Lung (tissue), 12 donors: ENCODE data around the gene CCNY. TPM values are rescaled to one million over a fixed set of nuclear protein-coding genes. Genes with fewer than 3 reads are reported as not detected.
A peak's percentile ranks its signal among the peaks of the same experiment; 100 is the strongest.

Experiments used
- ATAC-seq: fragments of 200-7000 bp; cut with Tn5 transposase; one replicate; pipeline ENCODE4 v1.9.1; 2020; ENCODE audit warnings: moderate number of reproducible peaks; ENCODE audit not compliant: insufficient read depth, low FRiP score
- DNase-seq, 3 donors: peaks; one replicate each; pipeline ENCODE4 v3.0.0-alpha.2; 2013 to 2017
- H3K27ac ChIP-seq, 2 donors: one replicate each; pipeline ENCODE4 v1.5.1; 2013; ENCODE audit warnings: mild to moderate bottlenecking in 2 of 2, moderate library complexity in 2 of 2, control low read depth in 1 of 2, inconsistent platforms in 1 of 2, low read depth in 1 of 2, low read length in 1 of 2
- H3K27me3 ChIP-seq, 3 donors: one replicate each; pipeline ENCODE4 v1.5.1; 2013; ENCODE audit warnings: low read length in 2 of 3; ENCODE audit not compliant: control insufficient read depth in 3 of 3, insufficient read depth in 3 of 3
- H3K36me3 ChIP-seq, 4 donors: one replicate each; pipeline ENCODE4 v1.5.1; 2013; ENCODE audit warnings: low read length in 4 of 4, mild to moderate bottlenecking in 1 of 4, moderate library complexity in 1 of 4; ENCODE audit not compliant: control insufficient read depth in 4 of 4, insufficient read depth in 4 of 4
- H3K4me1 ChIP-seq, 5 donors: one replicate each; pipeline ENCODE4 v1.5.1; 2013; ENCODE audit warnings: low read length in 5 of 5, mild to moderate bottlenecking in 2 of 5, moderate library complexity in 1 of 5; ENCODE audit not compliant: control insufficient read depth in 5 of 5, insufficient read depth in 5 of 5
- H3K4me3 ChIP-seq: one replicate; pipeline ENCODE4 v1.5.1; 2013; ENCODE audit warnings: mild to moderate bottlenecking, control low read depth, moderate library complexity
- H3K9ac ChIP-seq, 2 donors: one replicate each; pipeline ENCODE4 v1.5.1; 2013; ENCODE audit warnings: low read length in 2 of 2, control low read depth in 1 of 2; ENCODE audit not compliant: insufficient read depth in 1 of 2
- H3K9me3 ChIP-seq, 4 donors: one replicate each; pipeline ENCODE4 v1.5.1; 2013; ENCODE audit warnings: low read length in 3 of 4, mild to moderate bottlenecking in 1 of 4, moderate library complexity in 1 of 4; ENCODE audit not compliant: control insufficient read depth in 4 of 4, insufficient read depth in 3 of 4
- WGBS, 2 donors: extraction: QIAGEN DNeasy Blood & Tissue Kit; methylation state at CpG; one replicate each; pipeline ENCODE4 v1.1.7; 2013; 5-methylcytosine and 5-hydroxymethylcytosine counted together
- polyA plus RNA-seq, 2 donors: library from polyadenylated mRNA; stranded (reverse); fragments of 200-250 nt; gene quantifications; one replicate each; pipeline ENCODE4 v1.2.1, GENCODE V29; 2013
- total RNA-seq, 2 donors: library from RNA; depleted of rRNA in 1 of 2; stranded (reverse); fragments of >200 nt in 1 of 2; gene quantifications; one replicate each; pipeline ENCODE4 v1.2.1, GENCODE V29; 2014 to 2021
- TF ChIP-seq, protein P1 (sequence below): IDR thresholded peaks from 2 replicates; pipeline ENCODE4 v1.5.1; 2012; ENCODE audit warnings: mild to moderate bottlenecking; ENCODE audit errors: control extremely low read depth, extremely low read depth
- donor health status: control.
- donor health status: control.
- donor health status: Bipolar disorder and iron deficiency.
- donor health status: healthy.
- donor health status: DM: yes; HTN: yes; CAD: no.

Gene CCNY
- total and polyA plus RNA-seq, 4 donors: 26.6 to 63.0 (median 38.8) TPM

- Histone ChIP-seq H3K36me3 (peaks cover 0 to 3% (median 1%) of the 10 kb centered on the region in 4 donors), H3K9me3 (peaks cover 0 to 3% (median 0%) of the 10 kb centered on the region in 4 donors), H3K9ac (no peak overlapping the region), H3K27me3 (no peaks in the 10 kb centered on the region), H3K27ac (peak overlapping the region in 1 of 2 donors; percentile 20), H3K4me1 (peaks cover 0 to 21% (median 2%) of the 10 kb centered on the region in 5 donors), H3K4me3 (no peak overlapping the region)
- TF ChIP-seq, protein P1, sequence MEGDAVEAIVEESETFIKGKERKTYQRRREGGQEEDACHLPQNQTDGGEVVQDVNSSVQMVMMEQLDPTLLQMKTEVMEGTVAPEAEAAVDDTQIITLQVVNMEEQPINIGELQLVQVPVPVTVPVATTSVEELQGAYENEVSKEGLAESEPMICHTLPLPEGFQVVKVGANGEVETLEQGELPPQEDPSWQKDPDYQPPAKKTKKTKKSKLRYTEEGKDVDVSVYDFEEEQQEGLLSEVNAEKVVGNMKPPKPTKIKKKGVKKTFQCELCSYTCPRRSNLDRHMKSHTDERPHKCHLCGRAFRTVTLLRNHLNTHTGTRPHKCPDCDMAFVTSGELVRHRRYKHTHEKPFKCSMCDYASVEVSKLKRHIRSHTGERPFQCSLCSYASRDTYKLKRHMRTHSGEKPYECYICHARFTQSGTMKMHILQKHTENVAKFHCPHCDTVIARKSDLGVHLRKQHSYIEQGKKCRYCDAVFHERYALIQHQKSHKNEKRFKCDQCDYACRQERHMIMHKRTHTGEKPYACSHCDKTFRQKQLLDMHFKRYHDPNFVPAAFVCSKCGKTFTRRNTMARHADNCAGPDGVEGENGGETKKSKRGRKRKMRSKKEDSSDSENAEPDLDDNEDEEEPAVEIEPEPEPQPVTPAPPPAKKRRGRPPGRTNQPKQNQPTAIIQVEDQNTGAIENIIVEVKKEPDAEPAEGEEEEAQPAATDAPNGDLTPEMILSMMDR: no peak
- 41 to 71% methylated on average over 4 of the region's 4 CpGs for WGBS, 2 donors
- DNase-seq (no peak), ATAC-seq (no peak)
Measured at GRCh38 chr10:35435824-35436223, 99.5 kb downstream of the CCNY start.

GRCh38 chr10:35437829-35438228, 101.5 kb downstream of the CCNY start:
- ATAC-seq (no peak), DNase-seq (no peak)
- 97% methylated on average over 4 of the region's 4 CpGs for WGBS, 2 donors
- no peaks in the 10 kb centered on the region for H3K27me3 ChIP-seq
- peaks cover 0 to 3% (median 0%) of the 10 kb centered on the region in 4 donors for H3K9me3 ChIP-seq
- peaks cover 0 to 18% (median 2%) of the 10 kb centered on the region in 5 donors for H3K4me1 ChIP-seq
- peaks cover 0 to 4% (median 1%) of the 10 kb centered on the region in 4 donors for H3K36me3 ChIP-seq
- no peak overlapping the region for H3K4me3 ChIP-seq
- TF ChIP-seq, protein P1: no peak
- no peak overlapping the region for H3K27ac ChIP-seq
- no peak overlapping the region for H3K9ac ChIP-seq

GRCh38 chr10:35438718-35439571, 102.6 kb downstream of the CCNY start:
- 89 to 91% methylated on average over 3 of the region's 3 CpGs for WGBS, 2 donors
- ATAC-seq (no peak), DNase-seq (no peak)
- peaks cover 0 to 4% (median 1%) of the 10 kb centered on the region in 4 donors for H3K36me3 ChIP-seq
- peaks cover 0 to 18% (median 0%) of the 10 kb centered on the region in 5 donors for H3K4me1 ChIP-seq
- no peak overlapping the region for H3K9ac ChIP-seq
- TF ChIP-seq, protein P1: no peak
- H3K4me3 ChIP-seq: no peak overlapping the region
- peaks cover 0 to 8% (median 1%) of the 10 kb centered on the region in 4 donors for H3K9me3 ChIP-seq
- no peak overlapping the region for H3K27ac ChIP-seq
- H3K27me3 ChIP-seq: no peaks in the 10 kb centered on the region
